22Rv1 (cell line): ENCODE measurements around the gene ROM1.

Experiments
- ZFX ChIP-seq: fragments of 450-650 bp; IDR thresholded peaks from 2 replicates; pipeline ENCODE4 v1.6.1; 2017; ENCODE audit warnings: antibody characterized with exemption, borderline replicate concordance
- TF ChIP-seq, protein P1 (sequence below): fragments of 450-650 bp; IDR thresholded peaks from 2 replicates; pipeline ENCODE4 v1.5.1; 2017; ENCODE audit warnings: mild to moderate bottlenecking

DNA sequence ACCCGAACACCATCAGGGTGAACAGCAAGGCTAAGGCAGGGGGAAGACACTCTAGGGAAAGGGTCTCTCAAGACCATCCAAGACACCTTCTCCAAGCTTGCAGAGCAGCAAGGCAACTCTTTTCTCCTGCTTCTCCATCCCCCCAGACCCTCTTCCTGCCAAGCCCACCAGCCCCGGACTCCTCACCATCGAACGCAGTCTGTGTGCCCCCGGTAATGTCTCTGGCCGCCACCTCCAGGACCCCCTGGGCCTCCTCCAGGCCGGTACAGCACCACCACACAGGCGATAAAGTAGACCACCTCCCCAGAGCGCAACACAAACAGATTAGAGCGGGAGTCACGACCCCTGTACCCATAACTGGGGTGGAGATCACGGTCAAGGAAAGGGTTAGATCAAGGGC lies 4.3 kb upstream of the ROM1 start:
- TF ChIP-seq, protein P1, sequence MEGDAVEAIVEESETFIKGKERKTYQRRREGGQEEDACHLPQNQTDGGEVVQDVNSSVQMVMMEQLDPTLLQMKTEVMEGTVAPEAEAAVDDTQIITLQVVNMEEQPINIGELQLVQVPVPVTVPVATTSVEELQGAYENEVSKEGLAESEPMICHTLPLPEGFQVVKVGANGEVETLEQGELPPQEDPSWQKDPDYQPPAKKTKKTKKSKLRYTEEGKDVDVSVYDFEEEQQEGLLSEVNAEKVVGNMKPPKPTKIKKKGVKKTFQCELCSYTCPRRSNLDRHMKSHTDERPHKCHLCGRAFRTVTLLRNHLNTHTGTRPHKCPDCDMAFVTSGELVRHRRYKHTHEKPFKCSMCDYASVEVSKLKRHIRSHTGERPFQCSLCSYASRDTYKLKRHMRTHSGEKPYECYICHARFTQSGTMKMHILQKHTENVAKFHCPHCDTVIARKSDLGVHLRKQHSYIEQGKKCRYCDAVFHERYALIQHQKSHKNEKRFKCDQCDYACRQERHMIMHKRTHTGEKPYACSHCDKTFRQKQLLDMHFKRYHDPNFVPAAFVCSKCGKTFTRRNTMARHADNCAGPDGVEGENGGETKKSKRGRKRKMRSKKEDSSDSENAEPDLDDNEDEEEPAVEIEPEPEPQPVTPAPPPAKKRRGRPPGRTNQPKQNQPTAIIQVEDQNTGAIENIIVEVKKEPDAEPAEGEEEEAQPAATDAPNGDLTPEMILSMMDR: no peak
- TF ChIP-seq ZFX: no peak
